SU-DHL-6 (cell line): ENCODE measurements around the gene BAX.

Experiments
- CTCF ChIP-seq: fragments of 200-600 bp; sonication (generic); IDR thresholded peaks from one replicate; pipeline ENCODE4 v1.5.1; 2017; ENCODE audit warnings: antibody characterized with exemption, mild to moderate bottlenecking, low read length, moderate library complexity; ENCODE audit not compliant: insufficient read depth, poor library complexity, severe bottlenecking
- EZH2phosphoT487 ChIP-seq: fragments of 200-600 bp; sonication (generic), shearing (Covaris generic); conservative IDR thresholded peaks from 2 replicates; pipeline ENCODE4 v1.6.1; 2018; ENCODE audit warnings: mild to moderate bottlenecking, antibody characterized with exemption, low read length, moderate library complexity, mixed read lengths

- TF ChIP-seq CTCF (peak; percentile 43), EZH2phosphoT487 (no peak)
Measured at GRCh38 chr19:48997972-48998371, 43.3 kb downstream of the BAX start.
